Stimulated activated CD4-positive, alpha-beta T cell treated with anti-CD3 and anti-CD28 coated beads, Interleukin-12 subunit alpha, Interleukin-12 subunit beta, amount 100 ng/mL, for 24 hours (primary cell): ENCODE measurements around the gene HSF4.

Experiments used
- DNase-seq, 2 experiments: peaks; one replicate each; pipeline ENCODE4 v3.0.0-alpha.2; 2020; ENCODE audit warnings: low read depth in 2 of 2

The HSF4 gene

GRCh38 chr16:67150047-67150832 lies 14.3 kb upstream of the HSF4 start:
- DNase-seq: peak in 1 of 2 experiments; percentile 32

GRCh38 chr16:67150833-67151396 lies 13.6 kb upstream of the HSF4 start, which contains the start of gene B3GNT9:
Gene B3GNT9, minus strand, starts transcription at chr16:67150998. Its CDS starts 513 bp downstream, at chr16:67150485.
- DNase-seq: peak in 1 of 2 experiments; percentile 33

- DNase-seq: no peak
These were observed 13.0 kb upstream of the HSF4 start for GRCh38 chr16:67151431-67152097.

- no peak for DNase-seq
These were observed 9.8 kb upstream of the HSF4 start for GRCh38 chr16:67154578-67155294.

- DNase-seq: peak; percentile 62 to 74
These were observed 9.0 kb upstream of the HSF4 start for GRCh38 chr16:67155295-67156142.

- no peak for DNase-seq
These were observed 8.3 kb upstream of the HSF4 start for GRCh38 chr16:67156143-67156844.

GRCh38 chr16:67157106-67157748 lies 7.3 kb upstream of the HSF4 start:
- DNase-seq: no peak

GRCh38 chr16:67157892-67158635 lies 6.5 kb upstream of the HSF4 start:
- no peak for DNase-seq

GRCh38 chr16:67158637-67159600 lies 5.6 kb upstream of the HSF4 start:
- peak in 1 of 2 experiments; percentile 78 for DNase-seq

GRCh38 chr16:67161595-67162058 lies 2.9 kb upstream of the HSF4 start:
- no peak for DNase-seq

- no peak for DNase-seq
These were observed 1.9 kb upstream of the HSF4 start for GRCh38 chr16:67162506-67163163.

GRCh38 chr16:67163164-67163998 lies 1.2 kb upstream of the HSF4 start:
- DNase-seq: no peak

GRCh38 chr16:67163999-67164558 lies 466 bp upstream of the HSF4 start:
- DNase-seq: no peak

GRCh38 chr16:67165121-67166078 lies 855 bp downstream of the HSF4 start:
- DNase-seq: no peak

- no peak for DNase-seq
These were observed 1.6 kb downstream of the HSF4 start for GRCh38 chr16:67166110-67166547.
